Prostate gland (tissue), 2 donors: ENCODE data around the gene TFAP2E. TPM values are rescaled to one million over a fixed set of nuclear protein-coding genes. Genes with fewer than 3 reads are reported as not detected.

Experiments
- DNase-seq: peaks from one replicate; pipeline ENCODE4 v3.0.0-alpha.2; 2019; ENCODE audit warnings: low spot score
- H3K27ac ChIP-seq, 2 donors: fragments of 200-600 bp; sonication (generic); 2 replicates each; pipeline ENCODE4 v1.5.1; 2017 to 2019
- H3K27me3 ChIP-seq: fragments of 200-600 bp; sonication (generic); replicated peaks from 2 replicates; pipeline ENCODE4 v1.5.1; 2019; ENCODE audit not compliant: insufficient read depth
- H3K36me3 ChIP-seq, 2 donors: fragments of 200-600 bp; sonication (generic); 1 replicate in 1 of 2; 2 replicates in 1 of 2; pipeline versions ENCODE4 v1.5.1 to v1.8.1; 2017 to 2019
- H3K4me1 ChIP-seq: fragments of 200-600 bp; sonication (generic); replicated peaks from 2 replicates; pipeline ENCODE4 v1.5.1; 2019
- H3K4me3 ChIP-seq, 2 donors: fragments of 200-600 bp; sonication (generic); 2 replicates each; pipeline ENCODE4 v1.5.1; 2017 to 2019
- H3K9me3 ChIP-seq: fragments of 200-600 bp; sonication (generic); 2 replicates; pipeline ENCODE4 v1.5.1; 2017
- CTCF ChIP-seq, 4 experiments: fragments of 200-600 bp in 2 of 4; fragments of 450-650 bp in 2 of 4; sonication (generic) in 2 of 4; IDR thresholded peaks; 1 replicate in 3 of 4; 2 replicates in 1 of 4; pipeline ENCODE4 v1.5.1; 2016 to 2019; ENCODE audit warnings: antibody characterized with exemption in 4 of 4, mild to moderate bottlenecking in 2 of 4, moderate library complexity in 2 of 4
- POLR2A ChIP-seq: fragments of 450-650 bp; IDR thresholded peaks from one replicate; pipeline ENCODE4 v1.6.1; 2016; ENCODE audit warnings: antibody characterized with exemption, mild to moderate bottlenecking
- POLR2AphosphoS5 ChIP-seq: sonication (generic); formaldehyde crosslinking; IDR thresholded peaks from one replicate; pipeline ENCODE4 v1.6.1; 2017; ENCODE audit warnings: antibody characterized with exemption
- WGBS: methylation state at CpG from one replicate; pipeline ENCODE4 v1.1.5; 2018; 5-methylcytosine and 5-hydroxymethylcytosine counted together
- intact Hi-C: fragments of 100-400 bp; cut with DNase I; formaldehyde crosslinking; loops from one replicate; pipeline ENCODE4 v1.14.2; 2022
- total RNA-seq, 2 donors: library from RNA; depleted of rRNA; stranded (reverse); fragments of >200 nt; gene quantifications; one replicate each; pipeline ENCODE4 v1.1.0, GENCODE V29; 2016

The TFAP2E gene
- total RNA-seq, 2 donors from 2014 or later, result 2.0 to 2.2 TPM

GRCh38 chr1:35591211-35591610, 18.1 kb downstream of the TFAP2E start:
- Histone ChIP-seq H3K4me3 (no peak overlapping the region), H3K4me1 (no peaks in the 10 kb centered on the region), H3K36me3 (no peaks in the 10 kb centered on the region), H3K9me3 (no peaks in the 10 kb centered on the region), H3K27ac (no peak overlapping the region), H3K27me3 (no peaks in the 10 kb centered on the region)
- TF ChIP-seq POLR2AphosphoS5 (no peak), POLR2A (no peak), CTCF (IDR thresholded peaks at IDR 0.05) (no peak)
- DNase-seq, result no peak
- WGBS, result 93% methylated on average over 8 of the region's 8 CpGs
- intact Hi-C loops, result no loop called here

GRCh38 chr1:35592991-35593769, 20.1 kb downstream of the TFAP2E start:
- Histone ChIP-seq H3K27ac (no peak overlapping the region), H3K36me3 (no peaks in the 10 kb centered on the region), H3K27me3 (no peaks in the 10 kb centered on the region), H3K9me3 (no peaks in the 10 kb centered on the region), H3K4me1 (no peaks in the 10 kb centered on the region), H3K4me3 (no peak overlapping the region)
- TF ChIP-seq CTCF (IDR thresholded peaks at IDR 0.05) (no peak), POLR2A (no peak), POLR2AphosphoS5 (no peak)
- WGBS, result 68% methylated on average over 8 of the region's 8 CpGs
- no peak for DNase-seq
- intact Hi-C loops, result no loop called here

- WGBS, result 99% methylated on average over 9 of the region's 9 CpGs
Observed at GRCh38 chr1:35594005-35594760, 21.1 kb downstream of the TFAP2E start.

GRCh38 chr1:35595684-35596083, 22.6 kb downstream of the TFAP2E start:
- intact Hi-C loops, result no loop called here
- Histone ChIP-seq H3K4me1 (no peaks in the 10 kb centered on the region), H3K27me3 (no peaks in the 10 kb centered on the region), H3K36me3 (no peaks in the 10 kb centered on the region), H3K9me3 (no peaks in the 10 kb centered on the region), H3K4me3 (no peak overlapping the region), H3K27ac (no peak overlapping the region)
- 93% methylated on average over 7 of the region's 7 CpGs for WGBS
- TF ChIP-seq POLR2AphosphoS5, result no peak
- no peak for TF ChIP-seq CTCF (IDR thresholded peaks at IDR 0.05)
- TF ChIP-seq POLR2A, result no peak
- DNase-seq, result no peak

More at GRCh38 chr1:35594005-35594760, 21.1 kb downstream of the TFAP2E start:
- Histone ChIP-seq H3K4me1 (no peaks in the 10 kb centered on the region), H3K4me3 (no peak overlapping the region), H3K36me3 (no peaks in the 10 kb centered on the region), H3K9me3 (no peaks in the 10 kb centered on the region), H3K27me3 (no peaks in the 10 kb centered on the region), H3K27ac (no peak overlapping the region)
- DNase-seq, result no peak
- intact Hi-C loops, result no loop called here
- TF ChIP-seq POLR2A, result no peak
- no peak for TF ChIP-seq POLR2AphosphoS5
- TF ChIP-seq CTCF (IDR thresholded peaks at IDR 0.05), result no peak
